GM12872 (cell line): Measurements from ENCODE around the gene KCNK17.

Experiments
- CTCF ChIP-seq: IDR thresholded peaks from 3 replicates; pipeline ENCODE4 v1.5.1; 2011; ENCODE audit warnings: low read depth, mild to moderate bottlenecking, low read length, moderate library complexity; ENCODE audit not compliant: insufficient read depth

The KCNK17 gene

GRCh38 chr6:39249278-39249677 lies 64.9 kb downstream of the KCNK17 start:
- no peak for TF ChIP-seq CTCF
